Measurements from ENCODE around the gene LTBP1. TPM values are rescaled to one million over a fixed set of nuclear protein-coding genes. Genes with fewer than 3 reads are reported as not detected.

Gene LTBP1
- polyA plus RNA-seq, 1 donor (not counting 4 experiments of a cell fraction or from before 2014, with no cell fraction given) = 9.2 TPM

DNA sequence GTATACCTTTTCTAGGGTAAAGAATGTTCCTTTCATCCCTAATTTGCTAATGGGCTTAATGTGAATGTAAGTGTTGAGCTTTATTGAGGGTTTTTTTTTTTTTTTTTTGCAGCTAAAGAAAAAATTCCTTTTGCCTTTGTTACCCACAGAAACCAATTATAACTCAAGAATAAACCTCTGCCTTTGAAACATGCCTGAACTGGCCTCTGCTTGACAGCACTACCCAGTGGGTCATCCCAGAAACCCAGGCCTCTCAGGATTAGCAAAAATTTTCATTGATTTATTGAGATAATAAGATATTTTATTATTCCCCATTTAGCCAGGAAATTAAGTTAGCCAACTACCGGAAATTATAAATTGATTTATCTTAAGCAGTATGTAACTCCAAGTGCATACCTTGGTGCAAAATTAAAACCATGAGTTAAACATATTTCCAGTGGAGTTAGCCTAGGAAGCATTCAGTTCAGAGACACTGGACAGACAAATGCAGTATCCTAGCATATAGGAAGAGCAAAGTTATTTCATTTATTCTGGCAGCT is 462.7 kb downstream of the LTBP1 start:
- DNase-seq (ENCODE audit: low read depth, low spot score) (no peak), FAIRE-seq (no peak)
- H3K4me1 ChIP-seq (ENCODE audit: control insufficient read depth, extremely low read depth, insufficient read depth, low read length) = peaks cover 8% of the 10 kb centered on the region
- H3K9me3 ChIP-seq (ENCODE audit: control insufficient read depth, low read depth, low read length) = no peaks in the 10 kb centered on the region
- no peaks in the 10 kb centered on the region for H3K9me1 ChIP-seq (ENCODE audit: control insufficient read depth, extremely low read depth, insufficient read depth, low read length)
- H3K27me3 ChIP-seq (ENCODE audit: control insufficient read depth, extremely low read depth, insufficient read depth, low read length) = no peaks in the 10 kb centered on the region
- dilution Hi-C loops (cut with MboI; ENCODE audit: extremely low pct_ligation_motif_present, low sequenced_read_pairs) = no loop called here
- H3K79me2 ChIP-seq (ENCODE audit: control insufficient read depth, insufficient read depth, low read length) = no peaks in the 10 kb centered on the region
- no peaks in the 10 kb centered on the region for H4K20me1 ChIP-seq (ENCODE audit: control insufficient read depth, extremely low read depth, insufficient read depth, low read length)
- no peak overlapping the region for H3K4me2 ChIP-seq (ENCODE audit: control insufficient read depth, extremely low read depth, insufficient read depth, low read depth, low read length)
- H3K4me3 ChIP-seq (ENCODE audit: control insufficient read depth in 2 of 3, extremely low read depth in 1 of 3, insufficient read depth in 2 of 3, low read depth in 1 of 3, low read length in 3 of 3) = no peak overlapping the region
- no peak overlapping the region for H2AFZ ChIP-seq (ENCODE audit: control insufficient read depth, low read length)
- no peak overlapping the region for H3K9ac ChIP-seq (ENCODE audit: control insufficient read depth, extremely low read depth, insufficient read depth, low read length)
- no peak overlapping the region for H3K27ac ChIP-seq (ENCODE audit: control insufficient read depth, insufficient read depth, low read length)
- no peak for TF ChIP-seq EZH2 (IDR thresholded peaks at IDR 0.05; ENCODE audit: low read length)
- TF ChIP-seq, protein P1, sequence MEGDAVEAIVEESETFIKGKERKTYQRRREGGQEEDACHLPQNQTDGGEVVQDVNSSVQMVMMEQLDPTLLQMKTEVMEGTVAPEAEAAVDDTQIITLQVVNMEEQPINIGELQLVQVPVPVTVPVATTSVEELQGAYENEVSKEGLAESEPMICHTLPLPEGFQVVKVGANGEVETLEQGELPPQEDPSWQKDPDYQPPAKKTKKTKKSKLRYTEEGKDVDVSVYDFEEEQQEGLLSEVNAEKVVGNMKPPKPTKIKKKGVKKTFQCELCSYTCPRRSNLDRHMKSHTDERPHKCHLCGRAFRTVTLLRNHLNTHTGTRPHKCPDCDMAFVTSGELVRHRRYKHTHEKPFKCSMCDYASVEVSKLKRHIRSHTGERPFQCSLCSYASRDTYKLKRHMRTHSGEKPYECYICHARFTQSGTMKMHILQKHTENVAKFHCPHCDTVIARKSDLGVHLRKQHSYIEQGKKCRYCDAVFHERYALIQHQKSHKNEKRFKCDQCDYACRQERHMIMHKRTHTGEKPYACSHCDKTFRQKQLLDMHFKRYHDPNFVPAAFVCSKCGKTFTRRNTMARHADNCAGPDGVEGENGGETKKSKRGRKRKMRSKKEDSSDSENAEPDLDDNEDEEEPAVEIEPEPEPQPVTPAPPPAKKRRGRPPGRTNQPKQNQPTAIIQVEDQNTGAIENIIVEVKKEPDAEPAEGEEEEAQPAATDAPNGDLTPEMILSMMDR (optimal IDR thresholded peaks at IDR 0.05 in 1 of 3, IDR thresholded peaks at IDR 0.05 in 1 of 3, conservative IDR thresholded peaks at IDR 0.05 in 1 of 3; ENCODE audit: extremely low read depth in 1 of 3, insufficient read depth in 2 of 3, low read length in 3 of 3) = no peak
- H3K36me3 ChIP-seq (ENCODE audit: control insufficient read depth in 2 of 2, extremely low read depth in 1 of 2, insufficient read depth in 2 of 2, low read length in 2 of 2) = no peaks in the 10 kb centered on the region

DNA sequence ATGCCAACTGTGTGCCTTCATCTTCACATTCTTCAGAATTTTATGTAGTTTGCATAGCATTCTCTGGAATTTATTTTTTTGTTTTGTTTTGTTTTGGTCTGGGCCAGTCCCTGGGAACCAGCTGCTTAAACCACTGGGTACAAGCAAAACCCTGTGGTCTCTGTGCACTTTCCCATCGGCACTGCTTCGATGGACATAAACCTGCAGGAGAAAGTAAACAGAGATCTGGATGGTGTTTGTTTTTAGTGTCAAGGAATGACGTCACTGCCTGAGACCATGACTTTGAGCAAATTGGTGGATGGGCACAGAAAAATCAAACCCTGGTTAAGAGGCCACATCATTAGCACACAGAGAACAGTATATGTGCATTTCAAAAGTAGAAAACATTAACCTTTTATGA is 465.0 kb downstream of the LTBP1 start:
- no peaks in the 10 kb centered on the region for H3K79me2 ChIP-seq (ENCODE audit: control insufficient read depth, insufficient read depth, low read length)
- H3K4me2 ChIP-seq (ENCODE audit: control insufficient read depth, extremely low read depth, insufficient read depth, low read depth, low read length) = no peak overlapping the region
- FAIRE-seq (no peak), DNase-seq (ENCODE audit: low read depth, low spot score) (no peak)
- no peak overlapping the region for H3K4me3 ChIP-seq (ENCODE audit: control insufficient read depth in 2 of 3, extremely low read depth in 1 of 3, insufficient read depth in 2 of 3, low read depth in 1 of 3, low read length in 3 of 3)
- H3K36me3 ChIP-seq (ENCODE audit: control insufficient read depth in 2 of 2, extremely low read depth in 1 of 2, insufficient read depth in 2 of 2, low read length in 2 of 2) = no peaks in the 10 kb centered on the region
- no peaks in the 10 kb centered on the region for H3K9me1 ChIP-seq (ENCODE audit: control insufficient read depth, extremely low read depth, insufficient read depth, low read length)
- dilution Hi-C loops (cut with MboI; ENCODE audit: extremely low pct_ligation_motif_present, low sequenced_read_pairs) = no loop called here
- TF ChIP-seq, protein P1 (optimal IDR thresholded peaks at IDR 0.05 in 1 of 3, IDR thresholded peaks at IDR 0.05 in 1 of 3, conservative IDR thresholded peaks at IDR 0.05 in 1 of 3; ENCODE audit: extremely low read depth in 1 of 3, insufficient read depth in 2 of 3, low read length in 3 of 3) = no peak
- TF ChIP-seq EZH2 (IDR thresholded peaks at IDR 0.05; ENCODE audit: low read length) = no peak
- H3K9ac ChIP-seq (ENCODE audit: control insufficient read depth, extremely low read depth, insufficient read depth, low read length) = no peak overlapping the region
- no peaks in the 10 kb centered on the region for H4K20me1 ChIP-seq (ENCODE audit: control insufficient read depth, extremely low read depth, insufficient read depth, low read length)
- no peak overlapping the region for H2AFZ ChIP-seq (ENCODE audit: control insufficient read depth, low read length)
- peaks cover 8% of the 10 kb centered on the region for H3K4me1 ChIP-seq (ENCODE audit: control insufficient read depth, extremely low read depth, insufficient read depth, low read length)
- H3K27ac ChIP-seq (ENCODE audit: control insufficient read depth, insufficient read depth, low read length) = no peak overlapping the region
- no peaks in the 10 kb centered on the region for H3K27me3 ChIP-seq (ENCODE audit: control insufficient read depth, extremely low read depth, insufficient read depth, low read length)
- H3K9me3 ChIP-seq (ENCODE audit: control insufficient read depth, low read depth, low read length) = no peaks in the 10 kb centered on the region

Data from keratinocyte (primary cell).